GM21381 (cell line): ENCODE results near the gene NEK10.

ENCODE experiments used
- ATAC-seq: cut with Tn5 transposase; IDR thresholded peaks from one replicate; pipeline ENCODE4 v1.9.1; 2021; ENCODE audit warnings: mild to moderate bottlenecking, moderate library complexity; ENCODE audit not compliant: unreplicated experiment

The NEK10 gene

DNA sequence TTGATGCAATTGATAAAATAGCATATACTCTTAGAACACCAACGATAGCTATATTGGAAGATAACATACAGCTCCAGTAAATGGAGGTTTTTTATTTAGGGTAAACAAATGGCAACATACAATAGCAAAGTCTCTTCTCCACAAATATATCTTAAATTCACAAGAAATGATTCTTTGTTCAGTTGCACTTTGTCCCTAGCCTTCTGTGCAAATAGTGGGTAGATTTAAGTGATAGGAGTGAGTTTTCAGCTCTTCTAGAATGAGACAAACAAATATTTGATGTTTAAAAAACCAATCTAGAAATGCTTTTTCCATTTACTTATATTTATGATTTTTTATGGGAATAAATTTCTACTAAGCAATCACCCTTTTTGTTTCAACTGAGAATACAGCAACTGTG is 253.8 kb downstream of the NEK10 start:
- no peak for ATAC-seq

GRCh38 chr3:27114684-27115083 is 254.5 kb downstream of the NEK10 start:
- no peak for ATAC-seq

DNA sequence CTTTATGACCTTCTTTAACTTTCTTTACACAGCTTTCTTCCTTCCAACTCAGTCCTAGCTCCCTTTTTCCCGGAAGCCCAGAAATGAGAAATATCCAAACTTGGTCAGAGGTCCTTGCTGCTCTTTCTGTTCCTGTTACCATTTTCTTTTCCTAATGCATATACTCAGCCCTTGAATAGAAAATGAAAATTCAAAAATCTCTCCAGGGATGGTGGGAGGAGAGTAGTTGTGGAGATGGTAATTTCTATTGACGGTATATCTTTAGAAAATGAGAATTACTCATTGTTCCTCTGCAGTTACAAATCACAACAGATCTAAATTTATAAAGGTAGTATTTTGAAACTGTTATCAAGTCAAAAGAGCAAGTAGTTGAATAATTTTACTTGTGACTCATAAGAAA is 255.1 kb downstream of the NEK10 start:
- no peak for ATAC-seq

- ATAC-seq = no peak
Observed at GRCh38 chr3:27110020-27110419, 259.2 kb downstream of the NEK10 start.

DNA sequence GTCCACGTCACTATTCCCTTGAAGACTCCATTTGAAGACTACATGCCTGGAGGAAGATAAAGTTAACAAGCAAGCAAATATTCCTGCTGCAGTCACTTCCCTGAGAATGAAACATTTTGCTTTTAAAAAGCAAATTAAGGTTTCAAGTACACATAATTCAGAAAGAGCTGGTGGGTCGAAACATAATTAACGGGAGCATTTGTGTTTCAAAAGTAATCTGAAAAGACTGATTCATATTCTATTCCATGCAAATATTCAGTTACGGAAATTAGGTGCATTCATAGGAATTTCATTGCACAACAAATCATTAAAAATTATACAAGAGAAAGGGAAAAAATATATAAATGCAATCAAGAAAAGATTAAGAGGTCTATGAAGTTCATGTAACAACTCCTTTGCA is 260.9 kb downstream of the NEK10 start:
- ATAC-seq = no peak

DNA sequence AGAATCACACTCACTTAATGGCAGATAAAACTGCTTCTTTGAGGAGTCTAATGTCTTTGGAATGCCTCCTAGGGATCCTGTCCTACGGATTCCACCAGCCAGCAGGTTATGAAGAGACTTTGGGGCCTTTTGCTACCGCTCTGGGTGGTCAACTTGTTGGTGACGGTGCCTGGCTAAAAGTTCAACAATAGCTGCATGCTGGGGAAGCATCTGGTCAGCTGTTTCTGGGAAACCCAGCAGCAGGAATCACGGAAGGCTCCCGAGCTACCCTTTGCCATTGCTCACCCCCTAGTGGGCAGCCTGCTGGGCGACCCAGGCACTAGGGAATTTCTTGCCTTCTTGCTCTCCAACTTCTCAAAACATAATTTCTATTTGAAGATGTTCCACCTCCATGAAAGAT is 263.3 kb downstream of the NEK10 start:
- ATAC-seq = no peak

- no peak for ATAC-seq
Observed at GRCh38 chr3:27097182-27097581, 272.0 kb downstream of the NEK10 start.

- no peak for ATAC-seq
Observed at GRCh38 chr3:27095553-27096222, 273.5 kb downstream of the NEK10 start.

- no peak for ATAC-seq
Observed at GRCh38 chr3:27094721-27095120, 274.5 kb downstream of the NEK10 start.

- no peak for ATAC-seq
Observed at GRCh38 chr3:27093771-27094170, 275.4 kb downstream of the NEK10 start.

- ATAC-seq = no peak
Observed at GRCh38 chr3:27090275-27091041, 278.7 kb downstream of the NEK10 start.

- no peak for ATAC-seq
Observed at GRCh38 chr3:27089645-27090044, 279.5 kb downstream of the NEK10 start.

DNA sequence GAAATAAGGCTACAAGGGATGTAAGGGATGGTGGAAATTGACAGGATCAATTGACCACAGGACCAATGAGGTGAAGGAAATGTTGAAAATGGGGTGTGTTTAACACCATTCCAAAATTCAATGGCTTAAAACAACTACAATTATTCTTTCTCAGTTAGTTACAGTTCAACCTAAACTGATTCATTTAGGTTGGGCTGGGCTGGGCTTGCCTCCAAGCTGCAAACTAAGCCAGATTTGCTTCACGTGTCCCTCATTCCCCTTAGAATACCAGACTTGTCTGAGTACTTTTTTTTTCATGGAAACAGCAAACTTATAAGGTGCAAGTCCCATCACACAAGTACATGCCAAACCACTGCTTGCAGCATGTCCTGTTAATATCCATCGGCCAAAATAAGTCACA is 280.1 kb downstream of the NEK10 start:
- no peak for ATAC-seq

GRCh38 chr3:27085829-27086730 is 283.1 kb downstream of the NEK10 start:
- no peak for ATAC-seq

DNA sequence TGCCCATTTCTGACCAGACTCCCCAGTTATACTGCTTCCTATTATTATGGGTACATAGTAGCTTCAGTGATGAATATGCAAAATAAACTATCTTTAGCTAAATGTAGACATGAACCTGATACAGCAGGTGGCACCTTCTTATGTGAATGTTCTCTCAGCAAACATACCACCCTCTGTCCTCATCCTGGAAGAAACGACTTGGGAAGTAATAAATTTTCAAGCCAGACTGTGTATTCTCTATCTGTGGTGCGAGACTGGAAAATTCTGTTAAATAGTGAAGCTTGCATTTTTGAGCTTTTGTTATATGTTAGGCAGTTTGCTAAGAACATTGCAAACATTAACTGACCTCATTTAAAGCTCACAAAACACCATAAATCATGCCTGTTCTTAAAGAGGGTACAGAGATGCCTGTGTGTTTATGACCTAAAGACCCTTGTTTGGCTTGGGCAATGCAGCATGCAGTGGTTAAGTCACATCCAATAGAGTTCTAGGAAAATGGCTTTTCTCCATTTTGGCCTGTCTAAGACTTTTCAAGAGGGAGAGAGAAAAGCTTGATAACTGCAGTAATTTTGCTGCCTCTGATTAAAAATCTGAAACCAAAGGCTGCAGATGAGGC is 287.1 kb downstream of the NEK10 start:
- no peak for ATAC-seq

DNA sequence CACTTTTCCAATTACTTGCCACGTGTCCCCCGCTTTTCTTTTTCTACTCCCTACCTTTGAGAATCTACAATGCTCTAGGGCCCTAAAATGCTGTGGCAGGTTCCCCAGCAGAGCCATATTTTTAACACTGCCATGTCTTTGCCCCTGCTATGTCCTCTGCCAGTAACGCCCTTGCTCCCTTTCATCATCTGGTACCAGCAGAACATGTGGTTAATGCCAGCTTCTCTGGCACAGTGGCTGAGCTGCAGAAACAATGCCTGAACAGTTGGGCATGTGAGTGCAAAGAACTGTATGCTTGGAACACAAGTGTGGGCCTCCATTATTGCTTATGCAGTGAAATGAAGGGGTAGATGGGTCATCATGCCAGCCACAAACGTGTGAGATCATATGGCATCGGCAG is 287.6 kb downstream of the NEK10 start:
- no peak for ATAC-seq

DNA sequence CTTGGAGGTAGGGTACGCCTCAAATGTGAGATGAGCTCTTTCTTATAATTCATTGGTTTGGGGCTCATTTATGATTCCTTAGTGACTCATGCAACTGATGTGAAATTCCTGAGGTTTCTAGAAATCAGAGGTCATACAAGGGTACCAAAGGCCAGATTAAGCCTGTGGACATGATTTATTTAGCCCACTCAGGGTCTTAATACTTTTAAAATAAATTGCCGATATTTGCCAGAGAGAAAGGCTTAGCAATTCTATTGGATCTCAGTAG is 289.0 kb downstream of the NEK10 start:
- ATAC-seq = no peak

- ATAC-seq = no peak
Observed at GRCh38 chr3:27079427-27080257, 289.5 kb downstream of the NEK10 start.

DNA sequence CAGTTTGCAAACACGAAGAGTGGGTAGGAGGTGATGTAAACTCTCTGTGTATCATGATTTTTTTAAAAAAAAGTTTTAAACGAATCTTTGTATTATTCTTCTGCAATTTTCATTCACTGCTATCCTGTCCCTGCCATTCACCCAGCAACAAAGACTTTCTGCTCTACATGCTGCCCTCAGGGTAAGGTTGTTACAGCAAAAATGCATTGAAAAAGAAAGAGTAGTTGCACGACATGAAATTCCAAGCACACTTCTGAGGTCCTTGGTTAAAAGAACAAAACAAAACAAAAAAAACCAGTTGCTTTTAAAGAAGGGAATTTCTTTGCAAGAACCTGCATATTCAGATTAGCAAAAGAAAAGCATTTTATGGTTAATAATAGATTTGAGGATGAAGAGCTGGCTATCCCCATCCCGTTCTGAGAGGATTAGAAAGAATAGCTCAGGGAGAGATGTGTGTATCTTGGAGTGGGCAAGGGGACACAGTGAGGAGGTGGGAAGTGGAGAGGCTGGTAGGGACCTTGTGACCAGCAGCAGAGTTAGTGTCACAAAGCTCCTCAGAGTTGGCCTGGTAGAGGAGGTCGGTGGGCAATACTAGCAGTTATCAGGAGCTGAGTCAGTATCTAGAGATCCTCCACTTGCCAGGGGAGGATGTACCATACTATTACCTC is 290.8 kb downstream of the NEK10 start:
- no peak for ATAC-seq
